Right lung (tissue), 10 donors: ENCODE results near the gene SMCO1. TPM values are rescaled to one million over a fixed set of nuclear protein-coding genes. Genes with fewer than 3 reads are reported as not detected.
A peak's percentile ranks its signal among the peaks of the same experiment; 100 is the strongest.
"Not testable (repeated sequence)": the region's sequence is repeated elsewhere in the genome, so short reads cannot be mapped to it uniquely, and the experiment has no call there.

Source experiments
- DNase-seq, 2 donors: peaks; one replicate each; pipeline ENCODE4 v3.0.0-alpha.2; 2013
- long read RNA-seq, 8 donors: transcript quantifications; one replicate each; lab custom pipeline, GENCODE V29; 2026
- polyA plus RNA-seq, 5 donors: library from polyadenylated mRNA; unstranded; fragments of 120-200 nt; gene quantifications; one replicate each; pipeline versions ENCODE4 v1.2.1 to v1.2.3, GENCODE V29; 2013; ENCODE audit warnings: inconsistent platforms in 1 of 5, low replicate concordance in 1 of 5; ENCODE audit not compliant: insufficient read length in 5 of 5, insufficient read depth in 1 of 5

The SMCO1 gene
- under 1 TPM in 3 of 5 donors, not detected in 2; 0.06 to 0.17 (median 0.09) TPM for polyA plus RNA-seq
- long read RNA-seq, donor 1, result 0 reads
- long read RNA-seq, donor 2, partial matches to known transcripts, result 0 of 7 reads
- long read RNA-seq, donor 2, other reads (novel, unspliced or antisense), result 7 of 7 reads
- long read RNA-seq, donor 3, result 0 reads
- long read RNA-seq, donor 4, result 0 reads
- long read RNA-seq, donor 5, result 0 reads
- long read RNA-seq, donor 6, result 0 reads
- long read RNA-seq, donor 7, result 0 reads
- long read RNA-seq, donor 8, result 0 reads

GRCh38 chr3:196514913-196515621, at the start of gene SMCO1:
Gene SMCO1 (minus strand): TSS chr3:196515346. CDS start chr3:196515209, 137 bp downstream.
- no peak for DNase-seq

- no peak for DNase-seq
These were observed 48.6 kb upstream of the SMCO1 start for GRCh38 chr3:196563721-196564225.

GRCh38 chr3:196559826-196560225, 44.7 kb upstream of the SMCO1 start:
- DNase-seq, result no peak

- DNase-seq, result no peak
These were observed 43.3 kb upstream of the SMCO1 start for GRCh38 chr3:196558476-196558875.

- no peak for DNase-seq
These were observed 42.1 kb upstream of the SMCO1 start for GRCh38 chr3:196557236-196557635.

GRCh38 chr3:196555295-196555694, 40.1 kb upstream of the SMCO1 start:
- no peak for DNase-seq

- DNase-seq, result no peak
These were observed 39.1 kb upstream of the SMCO1 start for GRCh38 chr3:196554205-196554604.

- no peak for DNase-seq
These were observed 38.4 kb upstream of the SMCO1 start for GRCh38 chr3:196553551-196553950.

- no peak for DNase-seq
These were observed 37.1 kb upstream of the SMCO1 start for GRCh38 chr3:196552253-196552652.

GRCh38 chr3:196550172-196550571, 35.0 kb upstream of the SMCO1 start:
- DNase-seq, result not testable (repeated sequence)

GRCh38 chr3:196549312-196549711, 34.2 kb upstream of the SMCO1 start:
- not testable (repeated sequence) for DNase-seq

GRCh38 chr3:196547067-196547466, 31.9 kb upstream of the SMCO1 start:
- DNase-seq, result no peak

- DNase-seq, result no peak
These were observed 31.4 kb upstream of the SMCO1 start for GRCh38 chr3:196546537-196546936.

GRCh38 chr3:196544491-196544992, 29.4 kb upstream of the SMCO1 start:
- no peak for DNase-seq

GRCh38 chr3:196541684-196542445, 26.7 kb upstream of the SMCO1 start:
- no peak for DNase-seq

- DNase-seq, result peak in 1 of 2 donors; percentile 2
These were observed 22.3 kb upstream of the SMCO1 start for GRCh38 chr3:196537319-196537984.

GRCh38 chr3:196533260-196533681, 18.1 kb upstream of the SMCO1 start:
- DNase-seq, result no peak

- DNase-seq, result no peak
These were observed 16.3 kb upstream of the SMCO1 start for GRCh38 chr3:196531418-196531817.

GRCh38 chr3:196528639-196529233, 13.6 kb upstream of the SMCO1 start:
- DNase-seq, result peak; percentile 46 to 63

- DNase-seq, result no peak
These were observed 10.0 kb upstream of the SMCO1 start for GRCh38 chr3:196525141-196525540.

- no peak for DNase-seq
These were observed 9.4 kb upstream of the SMCO1 start for GRCh38 chr3:196524527-196524926.
